Activated T-helper 1 cell treated with anti-CD3 and anti-CD28 coated beads, Interleukin-12 subunit alpha, Interleukin-12 subunit beta, Interleukin-2, Interleukin-4 antibody, amounts not matched to agents 30 ng/mL and 10 ng/mL and 1 ng/mL, durations not matched to agents 14 hours and 24 hours and 36 hours (primary cell): Measurements from ENCODE around the gene DHX35. TPM values are rescaled to one million over a fixed set of nuclear protein-coding genes. Genes with fewer than 3 reads are reported as not detected.
"Not testable (repeated sequence)": the region's sequence is repeated elsewhere in the genome, so short reads cannot be mapped to it uniquely, and the experiment has no call there.

Experiments
- DNase-seq: peaks from one replicate; pipeline ENCODE4 v3.0.0; 2021; ENCODE audit warnings: low spot score
- H3K27ac Mint-ChIP-seq: one replicate; pipeline ENCODE4 v1.8.0; 2021; ENCODE audit warnings: mild to moderate bottlenecking, mixed read lengths
- H3K27me3 Mint-ChIP-seq: one replicate; pipeline ENCODE4 v1.8.0; 2022; ENCODE audit warnings: mild to moderate bottlenecking, moderate library complexity, mixed read lengths; ENCODE audit not compliant: insufficient read depth
- H3K36me3 Mint-ChIP-seq: one replicate; pipeline ENCODE4 v1.8.0; 2021; ENCODE audit warnings: low read depth, mixed read lengths
- H3K4me1 Mint-ChIP-seq: one replicate; pipeline ENCODE4 v1.8.0; 2021; ENCODE audit warnings: low read depth, mixed read lengths
- H3K4me3 Mint-ChIP-seq: one replicate; pipeline ENCODE4 v1.8.0; 2021; ENCODE audit warnings: mild to moderate bottlenecking, moderate library complexity, mixed read lengths
- H3K9me3 Mint-ChIP-seq: one replicate; pipeline ENCODE4 v1.8.0; 2021; ENCODE audit warnings: mixed read lengths
- intact Hi-C: fragments of 100-400 bp; cut with micrococcal nuclease; formaldehyde crosslinking; loops from one replicate; pipeline ENCODE4 v1.15.1; 2024
- total RNA-seq: library from RNA; stranded (reverse); gene quantifications from 2 replicates; pipeline ENCODE4 v1.2.3, GENCODE V29; 2022

Gene DHX35
- total RNA-seq, 1 donor from 2014 or later: 17.2 TPM

GRCh38 chr20:38991814-38992704, 29.9 kb downstream of the DHX35 start:
- Mint-ChIP-seq H3K9me3 (no peaks in the 10 kb centered on the region), H3K4me3 (no peak overlapping the region), H3K27me3 (no peaks in the 10 kb centered on the region), H3K27ac (peak overlapping the region; percentile 59), H3K4me1 (peaks cover 21% of the 10 kb centered on the region), H3K36me3 (peaks cover 28% of the 10 kb centered on the region)
- DNase-seq: no peak
- intact Hi-C loops: no loop called here

GRCh38 chr20:38995536-38996044, 33.4 kb downstream of the DHX35 start:
- H3K4me1 Mint-ChIP-seq: peaks cover 33% of the 10 kb centered on the region
- intact Hi-C loops: loop anchor here (5.0 kb wide), 1 partner anchor 153 kb away; no protein-coding TSS in a partner anchor
- H3K9me3 Mint-ChIP-seq: no peaks in the 10 kb centered on the region
- no peak overlapping the region for H3K4me3 Mint-ChIP-seq
- DNase-seq: no peak
- peaks cover 38% of the 10 kb centered on the region for H3K36me3 Mint-ChIP-seq
- no peaks in the 10 kb centered on the region for H3K27me3 Mint-ChIP-seq
- peak overlapping the region; percentile 32 for H3K27ac Mint-ChIP-seq

- H3K4me3 Mint-ChIP-seq, H3K27me3 Mint-ChIP-seq, H3K9me3 Mint-ChIP-seq, DNase-seq: not testable (repeated sequence)
- Mint-ChIP-seq H3K27ac (peak overlapping the region; percentile 32), H3K36me3 (peaks cover 39% of the 10 kb centered on the region), H3K4me1 (peaks cover 38% of the 10 kb centered on the region)
- intact Hi-C loops: loop anchor here (1.0 to 5.0 kb wide), 6 partner anchors 22 to 155 kb away; partner anchors contain the start of genes DHX35 and FAM83D
Measured at GRCh38 chr20:38996866-38997265, 34.7 kb downstream of the DHX35 start.

- Mint-ChIP-seq H3K36me3 (peaks cover 41% of the 10 kb centered on the region), H3K27ac (peak overlapping the region; percentile 71), H3K9me3 (no peaks in the 10 kb centered on the region), H3K4me1 (peaks cover 38% of the 10 kb centered on the region), H3K27me3 (no peaks in the 10 kb centered on the region), H3K4me3 (peak overlapping the region; percentile 46)
- intact Hi-C loops: loop anchor here (1.0 to 5.0 kb wide), 6 partner anchors 22 to 155 kb away; partner anchors contain the start of genes DHX35 and FAM83D
- peak; percentile 15 for DNase-seq
Measured at GRCh38 chr20:38997622-38998021, 35.5 kb downstream of the DHX35 start.

GRCh38 chr20:38999217-38999616, 37.1 kb downstream of the DHX35 start:
- intact Hi-C loops: loop anchor here (5.0 kb wide), 1 partner anchor 157 kb away; no protein-coding TSS in a partner anchor
- H3K36me3 Mint-ChIP-seq: peaks cover 48% of the 10 kb centered on the region
- no peak for DNase-seq
- no peaks in the 10 kb centered on the region for H3K9me3 Mint-ChIP-seq
- peaks cover 38% of the 10 kb centered on the region for H3K4me1 Mint-ChIP-seq
- H3K27ac Mint-ChIP-seq: peak overlapping the region; percentile 25
- no peak overlapping the region for H3K4me3 Mint-ChIP-seq
- no peaks in the 10 kb centered on the region for H3K27me3 Mint-ChIP-seq

- DNase-seq: no peak
- Mint-ChIP-seq H3K9me3 (no peaks in the 10 kb centered on the region), H3K4me3 (no peak overlapping the region), H3K4me1 (peaks cover 38% of the 10 kb centered on the region), H3K27ac (no peak overlapping the region), H3K36me3 (peaks cover 45% of the 10 kb centered on the region), H3K27me3 (no peaks in the 10 kb centered on the region)
- intact Hi-C loops: loop anchor here (5.0 kb wide), 1 partner anchor 158 kb away; no protein-coding TSS in a partner anchor
Measured at GRCh38 chr20:38999965-39000910, 38.1 kb downstream of the DHX35 start.

- Mint-ChIP-seq H3K27ac (no peak overlapping the region), H3K4me3 (no peak overlapping the region), H3K27me3 (no peaks in the 10 kb centered on the region), H3K9me3 (no peaks in the 10 kb centered on the region), H3K36me3 (peaks cover 46% of the 10 kb centered on the region), H3K4me1 (peaks cover 10% of the 10 kb centered on the region)
- intact Hi-C loops: no loop called here
- no peak for DNase-seq
Measured at GRCh38 chr20:39004508-39004907, 42.4 kb downstream of the DHX35 start.

- Mint-ChIP-seq H3K27ac (no peak overlapping the region), H3K9me3 (no peaks in the 10 kb centered on the region), H3K4me3 (no peak overlapping the region), H3K4me1 (peaks cover 5% of the 10 kb centered on the region), H3K27me3 (no peaks in the 10 kb centered on the region), H3K36me3 (peaks cover 46% of the 10 kb centered on the region)
- DNase-seq: no peak
- intact Hi-C loops: no loop called here
Measured at GRCh38 chr20:39009348-39009747, 47.2 kb downstream of the DHX35 start.

GRCh38 chr20:39010496-39010895, 48.4 kb downstream of the DHX35 start:
- Mint-ChIP-seq H3K27ac (no peak overlapping the region), H3K4me3 (no peak overlapping the region), H3K4me1 (peaks cover 9% of the 10 kb centered on the region), H3K36me3 (peaks cover 54% of the 10 kb centered on the region), H3K27me3 (no peaks in the 10 kb centered on the region), H3K9me3 (no peaks in the 10 kb centered on the region)
- no peak for DNase-seq
- intact Hi-C loops: no loop called here

- intact Hi-C loops: no loop called here
- Mint-ChIP-seq H3K9me3 (peaks cover 4% of the 10 kb centered on the region), H3K4me3 (no peak overlapping the region), H3K4me1 (peaks cover 41% of the 10 kb centered on the region), H3K36me3 (peaks cover 73% of the 10 kb centered on the region), H3K27me3 (no peaks in the 10 kb centered on the region), H3K27ac (no peak overlapping the region)
- DNase-seq: no peak
Measured at GRCh38 chr20:39013662-39014109, 51.5 kb downstream of the DHX35 start.

GRCh38 chr20:39016041-39016440, 53.9 kb downstream of the DHX35 start:
- DNase-seq: no peak
- peaks cover 4% of the 10 kb centered on the region for H3K9me3 Mint-ChIP-seq
- intact Hi-C loops: no loop called here
- peak overlapping the region; percentile 66 for H3K27ac Mint-ChIP-seq
- H3K36me3 Mint-ChIP-seq: peaks cover 70% of the 10 kb centered on the region
- no peaks in the 10 kb centered on the region for H3K27me3 Mint-ChIP-seq
- peak overlapping the region; percentile 51 for H3K4me3 Mint-ChIP-seq
- H3K4me1 Mint-ChIP-seq: peaks cover 58% of the 10 kb centered on the region

- peaks cover 4% of the 10 kb centered on the region for H3K9me3 Mint-ChIP-seq
- H3K36me3 Mint-ChIP-seq: peaks cover 68% of the 10 kb centered on the region
- peaks cover 60% of the 10 kb centered on the region for H3K4me1 Mint-ChIP-seq
- no peak for DNase-seq
- H3K4me3 Mint-ChIP-seq: no peak overlapping the region
- H3K27ac Mint-ChIP-seq: peak overlapping the region; percentile 19
- intact Hi-C loops: no loop called here
- no peaks in the 10 kb centered on the region for H3K27me3 Mint-ChIP-seq
Measured at GRCh38 chr20:39016506-39016905, 54.4 kb downstream of the DHX35 start.
